Body of pancreas (tissue), 4 donors: ENCODE results near the gene DRG1.

Experiments used
- POLR2A ChIP-seq, 3 donors: fragments of 450-650 bp; IDR thresholded peaks; one replicate each; pipeline ENCODE4 v1.6.1; 2016; ENCODE audit warnings: antibody characterized with exemption in 3 of 3, mild to moderate bottlenecking in 2 of 3
- TF ChIP-seq, protein P1 (sequence below), 7 experiments: fragments of 450-650 bp in 4 of 7; fragments of 200-600 bp in 3 of 7; sonication (generic) in 3 of 7; IDR thresholded peaks; one replicate each; pipeline ENCODE4 v1.5.1; 2016 to 2019; ENCODE audit warnings: antibody characterized with exemption in 7 of 7

DNA sequence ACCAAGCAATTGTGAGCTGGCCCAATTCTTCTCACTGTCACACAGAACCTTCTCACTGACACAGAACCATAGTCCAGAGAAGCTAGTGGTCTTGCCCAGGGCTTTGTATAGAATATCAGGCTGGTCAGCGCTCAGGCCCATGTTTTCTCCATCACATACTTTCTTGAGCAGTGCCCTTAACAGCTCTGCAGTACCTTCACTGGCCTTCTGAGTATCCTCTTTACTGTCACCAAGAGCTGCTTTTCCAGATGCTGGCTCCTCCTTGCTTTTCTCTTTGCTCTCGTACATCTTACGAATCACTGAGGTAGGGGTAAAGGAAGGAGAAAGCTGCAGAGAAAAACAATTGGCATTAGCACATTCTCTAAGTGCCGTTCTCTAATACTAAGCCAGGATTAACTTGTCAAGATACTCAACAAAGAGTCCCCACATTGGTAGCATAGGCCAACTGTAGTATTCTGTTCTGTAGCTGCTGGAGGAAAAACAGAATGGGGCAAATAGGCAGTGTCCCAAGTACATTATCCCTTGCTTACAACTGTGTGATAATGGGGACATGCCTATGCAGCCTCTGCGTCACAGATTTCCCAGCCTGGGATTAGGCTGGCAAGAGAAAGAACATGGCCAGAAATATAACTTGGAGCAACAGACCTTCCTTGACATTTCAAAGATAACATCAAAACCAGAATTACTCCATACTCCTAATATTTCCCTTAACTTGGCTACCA lies 43.5 kb downstream of the DRG1 start:
- TF ChIP-seq, protein P1, sequence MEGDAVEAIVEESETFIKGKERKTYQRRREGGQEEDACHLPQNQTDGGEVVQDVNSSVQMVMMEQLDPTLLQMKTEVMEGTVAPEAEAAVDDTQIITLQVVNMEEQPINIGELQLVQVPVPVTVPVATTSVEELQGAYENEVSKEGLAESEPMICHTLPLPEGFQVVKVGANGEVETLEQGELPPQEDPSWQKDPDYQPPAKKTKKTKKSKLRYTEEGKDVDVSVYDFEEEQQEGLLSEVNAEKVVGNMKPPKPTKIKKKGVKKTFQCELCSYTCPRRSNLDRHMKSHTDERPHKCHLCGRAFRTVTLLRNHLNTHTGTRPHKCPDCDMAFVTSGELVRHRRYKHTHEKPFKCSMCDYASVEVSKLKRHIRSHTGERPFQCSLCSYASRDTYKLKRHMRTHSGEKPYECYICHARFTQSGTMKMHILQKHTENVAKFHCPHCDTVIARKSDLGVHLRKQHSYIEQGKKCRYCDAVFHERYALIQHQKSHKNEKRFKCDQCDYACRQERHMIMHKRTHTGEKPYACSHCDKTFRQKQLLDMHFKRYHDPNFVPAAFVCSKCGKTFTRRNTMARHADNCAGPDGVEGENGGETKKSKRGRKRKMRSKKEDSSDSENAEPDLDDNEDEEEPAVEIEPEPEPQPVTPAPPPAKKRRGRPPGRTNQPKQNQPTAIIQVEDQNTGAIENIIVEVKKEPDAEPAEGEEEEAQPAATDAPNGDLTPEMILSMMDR (IDR thresholded peaks at IDR 0.05): no peak
- no peak for TF ChIP-seq POLR2A (IDR thresholded peaks at IDR 0.05)
